ENCODE data around the gene GLIS1.

DNA sequence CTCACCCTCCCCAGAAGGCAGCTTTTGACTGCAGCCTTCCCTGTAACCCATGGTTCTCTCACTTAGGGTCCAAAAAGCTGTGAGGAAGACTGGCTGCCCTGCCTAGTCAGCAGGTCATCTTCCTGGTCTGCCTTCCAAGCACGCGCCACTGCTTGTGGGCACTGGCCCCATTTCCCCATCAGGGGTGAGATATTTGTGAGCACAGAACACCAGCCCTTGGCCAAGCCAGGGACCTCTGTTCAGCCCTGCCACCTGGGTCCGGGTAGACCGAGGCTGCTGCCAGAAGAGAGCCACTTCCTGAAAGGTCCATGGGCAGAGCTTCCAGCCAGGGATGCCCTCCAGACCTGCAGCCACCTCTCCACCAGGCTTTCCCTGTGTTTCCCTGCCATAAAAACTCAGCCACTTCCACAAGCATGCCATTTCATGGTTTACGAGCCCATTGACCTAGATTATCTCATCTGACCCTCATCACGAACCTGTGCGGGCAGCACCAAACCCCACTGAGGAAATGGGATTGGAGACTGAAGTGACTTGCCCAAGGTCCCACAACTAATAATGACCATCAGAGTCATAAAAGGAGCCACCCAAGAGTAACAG, 40.5 kb downstream of the GLIS1 start:
- no peak for TF ChIP-seq CTCF (IDR thresholded peaks at IDR 0.05; ENCODE audit: insufficient read depth, low read length, poor library complexity, severe bottlenecking)
- TF ChIP-seq EZH2phosphoT487 (conservative IDR thresholded peaks at IDR 0.05; ENCODE audit: low read length) = no peak
